HepG2 (cell line): ENCODE results near the gene SLC22A7. TPM values are rescaled to one million over a fixed set of nuclear protein-coding genes. Genes with fewer than 3 reads are reported as not detected.

Experiments
- GABPA ChIP-seq, 2 experiments: IDR thresholded peaks; 2 replicates each; pipeline ENCODE4 v1.6.1; 2011 to 2016; ENCODE audit warnings: low read depth in 2 of 2, low read length in 1 of 2, missing biosample characterization in 1 of 2, missing genetic modification characterization in 1 of 2
- HNF4A ChIP-seq: sonication (generic); formaldehyde crosslinking; IDR thresholded peaks from 2 replicates; pipeline ENCODE4 v1.4.0; 2020; ENCODE audit warnings: missing genetic modification reagents
- MAZ ChIP-seq, 2 experiments: sonication (generic) in 1 of 2; formaldehyde crosslinking in 1 of 2; IDR thresholded peaks; 2 replicates each; pipeline versions ENCODE4 v1.5.0 to v1.6.1; 2012 to 2020; ENCODE audit warnings: low read depth in 2 of 2, mild to moderate bottlenecking in 2 of 2, borderline replicate concordance in 1 of 2, improper control_type of control experiment in 1 of 2, low read length in 1 of 2, missing genetic modification reagents in 1 of 2, moderate library complexity in 1 of 2
- NFYB ChIP-seq: sonication (generic); formaldehyde crosslinking; IDR thresholded peaks from 2 replicates; pipeline ENCODE4 v1.4.0; 2020; ENCODE audit warnings: missing genetic modification reagents
- REL ChIP-seq: sonication (generic); formaldehyde crosslinking; conservative IDR thresholded peaks from 2 replicates; pipeline ENCODE4 v1.8.0; 2022; ENCODE audit warnings: mild to moderate bottlenecking, missing genetic modification reagents, moderate library complexity
- REPIN1 ChIP-seq: sonication (generic); formaldehyde crosslinking; IDR thresholded peaks from 2 replicates; pipeline ENCODE4 v1.8.0; 2022; ENCODE audit warnings: missing genetic modification reagents, low read depth, mild to moderate bottlenecking, borderline replicate concordance
- SAP130 ChIP-seq: IDR thresholded peaks from 2 replicates; pipeline ENCODE4 v1.6.1; 2016; ENCODE audit warnings: low read depth
- STAT6 ChIP-seq: sonication (generic); formaldehyde crosslinking; IDR thresholded peaks from 2 replicates; pipeline ENCODE4 v1.4.0; 2020; ENCODE audit warnings: missing genetic modification reagents, mild to moderate bottlenecking, borderline replicate concordance
- UBTF ChIP-seq: sonication (generic); formaldehyde crosslinking; IDR thresholded peaks from 2 replicates; pipeline ENCODE4 v1.4.0; 2020; ENCODE audit warnings: mild to moderate bottlenecking, missing genetic modification reagents
- ZNF274 ChIP-seq: sonication (generic); formaldehyde crosslinking; IDR thresholded peaks from 2 replicates; pipeline ENCODE4 v1.5.1; 2020; ENCODE audit warnings: mild to moderate bottlenecking, missing genetic modification reagents
- ZNF335 ChIP-seq: sonication (generic); formaldehyde crosslinking; IDR thresholded peaks from 2 replicates; pipeline ENCODE4 v1.4.0; 2020; ENCODE audit warnings: missing genetic modification reagents
- ZNF446 ChIP-seq: sonication (generic); formaldehyde crosslinking; IDR thresholded peaks from 2 replicates; pipeline ENCODE4 v1.5.0; 2020; ENCODE audit warnings: mild to moderate bottlenecking, missing genetic modification reagents
- ZNF558 ChIP-seq: sonication (generic); formaldehyde crosslinking; IDR thresholded peaks from 2 replicates; pipeline ENCODE4 v1.9.0; 2022; ENCODE audit warnings: mild to moderate bottlenecking, missing genetic modification reagents, borderline replicate concordance
- polyA plus RNA-seq, 8 experiments: library from polyadenylated mRNA; depleted of rRNA in 3 of 8; stranded (reverse) in 7 of 8; unstranded in 1 of 8; fragments of >200 nt; fragmentation: Illumina TruSeq in 4 of 8; extraction: Trizol in 4 of 8; gene quantifications; 2 replicates each; pipeline versions ENCODE4 v1.2.1 to v1.2.3, GENCODE V29; 2011 to 2016; ENCODE audit warnings: low read depth in 4 of 8, missing spikeins in 1 of 8, mixed read lengths in 1 of 8; ENCODE audit not compliant: insufficient read depth in 1 of 8
- total RNA-seq, 5 experiments: library from RNA; depleted of rRNA; stranded (reverse); fragments of >200 nt; fragmentation: Illumina TruSeq; extraction: Trizol; gene quantifications; 2 replicates each; pipeline ENCODE4 v1.2.3, GENCODE V29; 2016; ENCODE audit warnings: low read depth in 1 of 5
- TF ChIP-seq, protein P1 (sequence below): sonication (generic); formaldehyde crosslinking; IDR thresholded peaks from 2 replicates; pipeline ENCODE4 v1.5.1; 2020; ENCODE audit warnings: mild to moderate bottlenecking, moderate library complexity, missing genetic modification reagents
- TF ChIP-seq, protein P2 (sequence below): sonication (generic); formaldehyde crosslinking; IDR thresholded peaks from 2 replicates; pipeline ENCODE4 v1.8.1; 2023; ENCODE audit warnings: mild to moderate bottlenecking, missing genetic modification reagents
- TF ChIP-seq, protein P3 (sequence below): sonication (generic); formaldehyde crosslinking; IDR thresholded peaks from 2 replicates; pipeline ENCODE4 v1.8.1; 2022; ENCODE audit warnings: mild to moderate bottlenecking, missing genetic modification reagents
- TF ChIP-seq, protein P4 (sequence below): sonication (generic); formaldehyde crosslinking; IDR thresholded peaks from 2 replicates; pipeline ENCODE4 v1.5.0; 2020; ENCODE audit warnings: mild to moderate bottlenecking, missing genetic modification reagents

SLC22A7 gene
- total and polyA plus RNA-seq, 2 of the 13 experiments (the other 11 are each of a cell fraction or from before 2014, with no cell fraction given), result 5.3 to 22.6 TPM

DNA sequence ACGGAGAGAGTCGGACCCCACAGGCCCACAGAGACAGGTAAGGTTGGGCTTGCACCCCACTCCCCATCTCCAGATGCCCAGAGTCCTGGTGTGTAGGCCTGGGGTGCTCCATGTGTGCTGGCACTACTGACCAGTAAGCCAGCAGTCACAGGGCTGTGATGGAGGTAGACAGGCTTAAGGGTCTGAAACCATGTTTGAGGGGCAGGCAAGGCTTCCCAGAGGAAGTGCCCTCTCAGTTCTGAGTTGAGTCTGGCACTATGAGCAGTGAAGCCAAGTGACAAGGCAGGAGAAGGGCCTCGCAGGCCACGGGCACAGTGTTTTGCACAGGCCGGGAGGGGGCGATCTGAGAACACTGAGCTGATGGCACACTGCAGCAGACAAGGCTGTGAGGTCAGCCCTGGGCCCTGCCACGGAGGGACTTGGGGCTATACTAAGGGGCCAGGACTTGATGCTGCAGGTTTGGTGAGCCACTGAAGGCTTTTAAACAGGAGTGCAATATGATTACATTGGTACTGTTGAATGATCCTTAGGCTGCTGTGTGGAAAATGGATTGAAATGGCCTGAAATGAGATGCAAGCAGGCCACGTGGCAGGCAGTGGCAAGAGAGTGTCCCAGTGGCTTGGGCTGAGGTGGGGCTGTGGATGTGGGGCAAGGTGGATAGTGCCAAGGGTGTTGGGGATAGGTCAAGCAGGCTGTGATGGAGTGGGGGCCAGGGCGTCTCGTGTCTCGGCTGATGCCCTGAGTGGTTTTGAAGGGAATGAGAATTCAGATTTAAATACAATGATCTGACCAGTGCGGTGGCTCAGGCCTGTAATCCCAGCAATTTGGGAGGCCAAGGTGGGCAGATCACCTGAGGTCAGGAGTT lies 34.5 kb upstream of the SLC22A7 start (continued):
- TF ChIP-seq, protein P1, sequence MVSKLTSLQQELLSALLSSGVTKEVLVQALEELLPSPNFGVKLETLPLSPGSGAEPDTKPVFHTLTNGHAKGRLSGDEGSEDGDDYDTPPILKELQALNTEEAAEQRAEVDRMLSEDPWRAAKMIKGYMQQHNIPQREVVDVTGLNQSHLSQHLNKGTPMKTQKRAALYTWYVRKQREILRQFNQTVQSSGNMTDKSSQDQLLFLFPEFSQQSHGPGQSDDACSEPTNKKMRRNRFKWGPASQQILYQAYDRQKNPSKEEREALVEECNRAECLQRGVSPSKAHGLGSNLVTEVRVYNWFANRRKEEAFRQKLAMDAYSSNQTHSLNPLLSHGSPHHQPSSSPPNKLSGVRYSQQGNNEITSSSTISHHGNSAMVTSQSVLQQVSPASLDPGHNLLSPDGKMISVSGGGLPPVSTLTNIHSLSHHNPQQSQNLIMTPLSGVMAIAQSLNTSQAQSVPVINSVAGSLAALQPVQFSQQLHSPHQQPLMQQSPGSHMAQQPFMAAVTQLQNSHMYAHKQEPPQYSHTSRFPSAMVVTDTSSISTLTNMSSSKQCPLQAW (CRISPR knock-in tag), result no peak
- TF ChIP-seq, protein P2, sequence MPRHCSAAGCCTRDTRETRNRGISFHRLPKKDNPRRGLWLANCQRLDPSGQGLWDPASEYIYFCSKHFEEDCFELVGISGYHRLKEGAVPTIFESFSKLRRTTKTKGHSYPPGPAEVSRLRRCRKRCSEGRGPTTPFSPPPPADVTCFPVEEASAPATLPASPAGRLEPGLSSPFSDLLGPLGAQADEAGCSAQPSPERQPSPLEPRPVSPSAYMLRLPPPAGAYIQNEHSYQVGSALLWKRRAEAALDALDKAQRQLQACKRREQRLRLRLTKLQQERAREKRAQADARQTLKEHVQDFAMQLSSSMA (CRISPR knock-in tag), result no peak
- TF ChIP-seq ZNF558 (CRISPR knock-in tag), result no peak
- peak; percentile 58; the same call in 1 of the 2 replicates for TF ChIP-seq ZNF335 (CRISPR knock-in tag)
- no peak for TF ChIP-seq ZNF446
- no peak for TF ChIP-seq HNF4A (CRISPR knock-in tag)
- no peak for TF ChIP-seq MAZ (IDR thresholded peaks at IDR 0.05; ENCODE audit: borderline replicate concordance, low read depth, low read length)
- TF ChIP-seq MAZ (CRISPR knock-in tag; IDR thresholded peaks at IDR 0.05; ENCODE audit: low read depth), result peak; percentile 81
- TF ChIP-seq STAT6, result no peak
- TF ChIP-seq, protein P3, sequence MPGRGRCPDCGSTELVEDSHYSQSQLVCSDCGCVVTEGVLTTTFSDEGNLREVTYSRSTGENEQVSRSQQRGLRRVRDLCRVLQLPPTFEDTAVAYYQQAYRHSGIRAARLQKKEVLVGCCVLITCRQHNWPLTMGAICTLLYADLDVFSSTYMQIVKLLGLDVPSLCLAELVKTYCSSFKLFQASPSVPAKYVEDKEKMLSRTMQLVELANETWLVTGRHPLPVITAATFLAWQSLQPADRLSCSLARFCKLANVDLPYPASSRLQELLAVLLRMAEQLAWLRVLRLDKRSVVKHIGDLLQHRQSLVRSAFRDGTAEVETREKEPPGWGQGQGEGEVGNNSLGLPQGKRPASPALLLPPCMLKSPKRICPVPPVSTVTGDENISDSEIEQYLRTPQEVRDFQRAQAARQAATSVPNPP (CRISPR knock-in tag), result no peak
- TF ChIP-seq SAP130, result peak; percentile 45; the same call in 1 of the 2 replicates
- TF ChIP-seq, protein P4, sequence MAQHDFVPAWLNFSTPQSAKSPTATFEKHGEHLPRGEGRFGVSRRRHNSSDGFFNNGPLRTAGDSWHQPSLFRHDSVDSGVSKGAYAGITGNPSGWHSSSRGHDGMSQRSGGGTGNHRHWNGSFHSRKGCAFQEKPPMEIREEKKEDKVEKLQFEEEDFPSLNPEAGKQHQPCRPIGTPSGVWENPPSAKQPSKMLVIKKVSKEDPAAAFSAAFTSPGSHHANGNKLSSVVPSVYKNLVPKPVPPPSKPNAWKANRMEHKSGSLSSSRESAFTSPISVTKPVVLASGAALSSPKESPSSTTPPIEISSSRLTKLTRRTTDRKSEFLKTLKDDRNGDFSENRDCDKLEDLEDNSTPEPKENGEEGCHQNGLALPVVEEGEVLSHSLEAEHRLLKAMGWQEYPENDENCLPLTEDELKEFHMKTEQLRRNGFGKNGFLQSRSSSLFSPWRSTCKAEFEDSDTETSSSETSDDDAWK (CRISPR knock-in tag), result no peak
- peak; percentile 97 for TF ChIP-seq REPIN1 (CRISPR knock-in tag)
- TF ChIP-seq REL (CRISPR knock-in tag), result no peak
- TF ChIP-seq UBTF (CRISPR knock-in tag), result peak; percentile 78
- no peak for TF ChIP-seq NFYB (CRISPR knock-in tag)
- peak; percentile 71; the same call in 1 of the 2 replicates for TF ChIP-seq ZNF274 (CRISPR knock-in tag)
- no peak for TF ChIP-seq GABPA (IDR thresholded peaks at IDR 0.05; ENCODE audit: low read depth, low read length)
- TF ChIP-seq GABPA (CRISPR knock-in tag; IDR thresholded peaks at IDR 0.05; ENCODE audit: low read depth), result no peak
